IMR-90 (cell line): ENCODE data around the gene NPAS3. TPM values are rescaled to one million over a fixed set of nuclear protein-coding genes. Genes with fewer than 3 reads are reported as not detected.

ENCODE experiments used
- ATAC-seq: fragments of 200-7000 bp; cut with Tn5 transposase; 2 replicates; pipeline ENCODE4 v1.9.1; 2020; ENCODE audit warnings: low read depth, mild to moderate bottlenecking, moderate library complexity
- BruUV-seq: library from RNA; stranded (reverse); fragments of 400-500 nt; replicated peaks from 2 replicates; lab custom pipeline; 2021; lab: Mats Ljungman, UMichigan
- CTCF ChIA-PET: fragments of 300-600 bp; formaldehyde crosslinking; extraction: SDS; loops from one replicate; lab custom pipeline; 2021; ENCODE audit warnings: antibody characterized with exemption; lab: Yijun Ruan, JAX
- POLR2A ChIA-PET: fragments of 300-600 bp; sonication (Branson Sonifier 250); formaldehyde crosslinking; loops from one replicate; lab custom pipeline; 2022; ENCODE audit warnings: antibody characterized with exemption; ENCODE audit not compliant: unreplicated experiment; lab: Charles Lee
- DNase-seq: peaks from one replicate; pipeline ENCODE4 v3.0.0; 2013
- H2AFZ ChIP-seq: replicated peaks from 2 replicates; pipeline ENCODE3; 2013; ENCODE audit warnings: low read length, mild to moderate bottlenecking; ENCODE audit not compliant: poor library complexity
- H2AK5ac ChIP-seq: 2 replicates; pipeline ENCODE4 v1.6.1; 2013; ENCODE audit warnings: low read depth, low read length, inconsistent platforms
- H2AK9ac ChIP-seq: replicated peaks from 2 replicates; pipeline ENCODE3; 2013; ENCODE audit warnings: mild to moderate bottlenecking, low read depth, low read length, moderate library complexity; ENCODE audit not compliant: poor library complexity
- H2BK120ac ChIP-seq: 2 replicates; pipeline ENCODE4 v1.6.1; 2013; ENCODE audit warnings: low read depth, low read length, inconsistent platforms
- H2BK15ac ChIP-seq: 3 replicates; pipeline ENCODE4 v1.6.1; 2013; ENCODE audit warnings: low read depth, low read length, inconsistent platforms
- H2BK20ac ChIP-seq: 2 replicates; pipeline ENCODE4 v1.6.1; 2013; ENCODE audit warnings: low read depth, mild to moderate bottlenecking, inconsistent platforms, low read length, moderate library complexity
- H2BK5ac ChIP-seq: 2 replicates; pipeline ENCODE4 v1.6.1; 2013; ENCODE audit warnings: mild to moderate bottlenecking, low read depth, low read length, inconsistent platforms; ENCODE audit not compliant: poor library complexity, severe bottlenecking
- H3K14ac ChIP-seq: replicated peaks from 2 replicates; pipeline ENCODE4 v1.6.1; 2013; ENCODE audit warnings: low read depth, low read length, inconsistent platforms
- H3K18ac ChIP-seq: 2 replicates; pipeline ENCODE4 v1.6.1; 2013; ENCODE audit warnings: low read depth, low read length, control low read depth
- H3K23ac ChIP-seq: 2 replicates; pipeline ENCODE4 v1.6.1; 2013; ENCODE audit warnings: low read depth, low read length, inconsistent platforms
- H3K27ac ChIP-seq: 2 replicates; pipeline ENCODE4 v1.5.1; 2013; ENCODE audit warnings: mild to moderate bottlenecking, control low read depth, low read length; ENCODE audit not compliant: insufficient read depth
- H3K27me3 ChIP-seq: 2 replicates; pipeline ENCODE4 v1.6.1; 2013; ENCODE audit warnings: low read length; ENCODE audit not compliant: control insufficient read depth, insufficient read depth
- H3K36me3 ChIP-seq: 2 replicates; pipeline ENCODE4 v1.6.1; 2013; ENCODE audit warnings: low read length, mixed read lengths; ENCODE audit not compliant: control insufficient read depth, insufficient read depth
- H3K4ac ChIP-seq: 2 replicates; pipeline ENCODE4 v1.6.1; 2013; ENCODE audit warnings: low read depth, low read length, inconsistent platforms
- H3K4me1 ChIP-seq: 2 replicates; pipeline ENCODE4 v1.6.1; 2013; ENCODE audit warnings: low read length, mixed read lengths; ENCODE audit not compliant: control insufficient read depth, insufficient read depth
- H3K4me2 ChIP-seq: 2 replicates; pipeline ENCODE4 v1.6.1; 2013; ENCODE audit warnings: low read depth, mild to moderate bottlenecking, control low read depth, low read length, moderate library complexity
- H3K4me3 ChIP-seq: 2 replicates; pipeline ENCODE4 v1.5.1; 2013; ENCODE audit warnings: low read depth, mild to moderate bottlenecking, control low read depth, low read length, moderate library complexity; ENCODE audit not compliant: insufficient read depth
- H3K56ac ChIP-seq: 2 replicates; pipeline ENCODE4 v1.6.1; 2013; ENCODE audit warnings: low read length, inconsistent platforms; ENCODE audit not compliant: insufficient read depth; ENCODE audit errors: extremely low read depth
- H3K79me1 ChIP-seq, 2 experiments: 2 replicates each; pipeline ENCODE4 v1.6.1; 2013; ENCODE audit warnings: low read length in 2 of 2, inconsistent platforms in 1 of 2, low read depth in 1 of 2
- H3K9ac ChIP-seq: 2 replicates; pipeline ENCODE4 v1.6.1; 2013; ENCODE audit warnings: low read depth, low read length, control low read depth
- H3K9me1 ChIP-seq: 2 replicates; pipeline ENCODE4 v1.6.1; 2013; ENCODE audit warnings: low read length, inconsistent platforms; ENCODE audit not compliant: insufficient read depth
- H3K9me3 ChIP-seq: 2 replicates; pipeline ENCODE4 v1.6.1; 2013; ENCODE audit warnings: low read length; ENCODE audit not compliant: control insufficient read depth, insufficient read depth
- H4K20me1 ChIP-seq: 2 replicates; pipeline ENCODE4 v1.6.1; 2013; ENCODE audit warnings: low read length, inconsistent platforms; ENCODE audit not compliant: insufficient read depth
- H4K5ac ChIP-seq: 2 replicates; pipeline ENCODE4 v1.6.1; 2013; ENCODE audit warnings: mild to moderate bottlenecking, low read depth, low read length, control low read depth
- H4K8ac ChIP-seq, 2 experiments: 2 replicates each; pipeline ENCODE4 v1.6.1; 2013; ENCODE audit warnings: low read depth in 2 of 2, low read length in 2 of 2, control low read depth in 1 of 2, inconsistent platforms in 1 of 2
- H4K91ac ChIP-seq: 2 replicates; pipeline ENCODE4 v1.6.1; 2013; ENCODE audit warnings: low read depth, low read length, inconsistent platforms; ENCODE audit not compliant: insufficient read depth
- MXI1 ChIP-seq: IDR thresholded peaks from 2 replicates; pipeline ENCODE4 v1.6.1; 2012; ENCODE audit warnings: low read depth, mild to moderate bottlenecking, low read length, moderate library complexity, borderline replicate concordance
- RAD21 ChIP-seq: IDR thresholded peaks from 2 replicates; pipeline ENCODE4 v1.6.1; 2012; ENCODE audit warnings: low read length, improper control_type of control experiment
- WGBS, 2 experiments: methylation state at CpG; one replicate each; pipeline versions ENCODE4 v1.1.5 to v1.1.7; 2013; ENCODE audit warnings: missing lambda C conversion rate in 2 of 2; ENCODE audit not compliant: insufficient read length in 1 of 2; ENCODE audit errors: extremely low coverage in 2 of 2; 5-methylcytosine and 5-hydroxymethylcytosine counted together
- dilution Hi-C: fragments of 300-500 bp; cut with HindIII; formaldehyde crosslinking; loops from one replicate; pipeline ENCODE4 v1.14.3; 2018; ENCODE audit warnings: low sequenced_read_pairs; ENCODE audit not compliant: unreplicated experiment
- in situ Hi-C: fragments of 300-500 bp; cut with MboI; formaldehyde crosslinking; loops from 3 replicates; pipeline ENCODE4 v1.14.3; 2019; ENCODE audit warnings: low sequenced_read_pairs, inconsistent platforms, mixed read lengths
- intact Hi-C: fragments of 100-400 bp; cut with micrococcal nuclease; formaldehyde crosslinking; loops from 2 replicates; pipeline ENCODE4 v1.10.0; 2022
- polyA plus RNA-seq, 3 experiments: library from polyadenylated mRNA; depleted of rRNA; stranded (reverse); fragments of >200 nt; gene quantifications; 2 replicates each; pipeline ENCODE4 v1.2.3, GENCODE V29; 2012; ENCODE audit warnings: low replicate concordance in 1 of 3
- total RNA-seq: library from RNA; depleted of rRNA; stranded (reverse); fragments of >200 nt; gene quantifications from 2 replicates; pipeline ENCODE4 v1.2.3, GENCODE V29; 2012

The NPAS3 gene
- total and polyA plus RNA-seq, 2 of the 4 experiments (the other 2 are of a cell fraction), result not detected

GRCh38 chr14:33356181-33356580 is 417.5 kb downstream of the NPAS3 start:
- Histone ChIP-seq H4K5ac (no peak overlapping the region), H3K4me2 (no peak overlapping the region), H2AK9ac (no peak overlapping the region), H3K56ac (no peak overlapping the region), H3K4ac (no peak overlapping the region), H3K23ac (no peak overlapping the region), H2BK5ac (no peak overlapping the region), H2BK120ac (no peak overlapping the region), H3K4me1 (no peaks in the 10 kb centered on the region), H3K14ac (no peak overlapping the region), H3K4me3 (no peak overlapping the region), H2BK15ac (no peak overlapping the region), H4K20me1 (no peaks in the 10 kb centered on the region), H3K27me3 (no peaks in the 10 kb centered on the region), H3K27ac (no peak overlapping the region), H3K18ac (no peak overlapping the region), H2AFZ (no peak overlapping the region), H3K9ac (no peak overlapping the region), H2BK20ac (no peak overlapping the region), H4K8ac (no peak overlapping the region), H3K79me1 (no peaks in the 10 kb centered on the region), H2AK5ac (no peak overlapping the region), H3K9me3 (no peaks in the 10 kb centered on the region), H3K9me1 (no peaks in the 10 kb centered on the region), H4K91ac (no peak overlapping the region), H3K36me3 (no peaks in the 10 kb centered on the region)
- intact Hi-C loops, result no loop called here
- WGBS, 2 experiments, result no CpG with 5 or more reads among the region's 2 CpGs
- TF ChIP-seq MXI1, result no peak
- no peak for TF ChIP-seq RAD21
- POLR2A ChIA-PET, result no interaction called here
- in situ Hi-C loops, result no loop called here
- dilution Hi-C loops, result no loop called here
- DNase-seq, result no peak
- ATAC-seq, result no peak
- BruUV-seq, result no TSS peak
- CTCF ChIA-PET, result no interaction called here
